Measurements from ENCODE around the gene MDN1.

Gene MDN1

DNA sequence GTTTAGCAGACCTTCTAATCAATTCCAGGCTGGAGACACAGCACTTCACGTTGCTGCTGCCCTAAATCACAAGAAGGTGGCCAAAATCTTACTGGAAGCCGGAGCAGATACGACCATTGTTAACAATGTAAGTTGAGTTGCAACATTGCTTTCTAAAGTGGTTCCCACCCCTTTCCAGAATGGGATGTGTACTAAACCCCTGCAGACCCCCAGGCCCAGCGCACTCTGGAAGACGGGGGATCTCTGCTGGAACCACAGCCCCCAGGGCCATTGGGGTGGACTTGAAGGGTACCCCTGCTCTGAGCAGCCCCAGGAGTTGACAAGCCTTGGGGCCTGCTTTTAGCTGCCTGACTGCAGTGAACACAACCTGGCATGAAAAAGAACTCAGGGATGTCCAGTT, 203.1 kb downstream of the MDN1 start:
- no peaks in the 10 kb centered on the region for H3K27me3 Mint-ChIP-seq (ENCODE audit: low read depth)
- no peaks in the 10 kb centered on the region for H3K9me3 Mint-ChIP-seq
- no peak overlapping the region for H3K4me3 Mint-ChIP-seq
- no peaks in the 10 kb centered on the region for H3K36me3 Mint-ChIP-seq (ENCODE audit: low read depth)
- H3K27ac Mint-ChIP-seq = no peak overlapping the region
- H3K4me1 Mint-ChIP-seq (ENCODE audit: low read depth) = peaks cover 6% of the 10 kb centered on the region

DNA sequence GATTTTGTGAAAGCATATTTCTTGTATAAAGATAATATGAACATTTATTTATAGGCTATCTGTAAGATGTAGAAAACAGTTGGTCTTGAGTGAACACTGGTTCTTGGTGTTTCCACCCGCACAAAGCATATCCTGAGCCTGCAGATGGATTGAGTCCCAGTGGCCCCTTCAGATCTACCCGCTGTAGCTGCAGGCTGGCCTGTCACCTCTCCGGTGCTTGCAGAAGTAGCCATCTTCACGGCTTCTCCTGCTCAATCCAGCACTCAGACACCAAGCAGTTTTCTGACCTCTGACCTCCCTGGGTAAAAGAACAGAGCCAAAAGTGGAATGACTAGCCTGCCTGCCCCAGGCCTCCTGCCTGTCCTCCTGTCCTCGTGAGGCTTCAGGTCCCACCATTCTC, 203.7 kb downstream of the MDN1 start:
- H3K4me3 Mint-ChIP-seq = no peak overlapping the region
- H3K4me1 Mint-ChIP-seq (ENCODE audit: low read depth) = peaks cover 6% of the 10 kb centered on the region
- H3K27ac Mint-ChIP-seq = no peak overlapping the region
- no peaks in the 10 kb centered on the region for H3K36me3 Mint-ChIP-seq (ENCODE audit: low read depth)
- no peaks in the 10 kb centered on the region for H3K27me3 Mint-ChIP-seq (ENCODE audit: low read depth)
- no peaks in the 10 kb centered on the region for H3K9me3 Mint-ChIP-seq

DNA sequence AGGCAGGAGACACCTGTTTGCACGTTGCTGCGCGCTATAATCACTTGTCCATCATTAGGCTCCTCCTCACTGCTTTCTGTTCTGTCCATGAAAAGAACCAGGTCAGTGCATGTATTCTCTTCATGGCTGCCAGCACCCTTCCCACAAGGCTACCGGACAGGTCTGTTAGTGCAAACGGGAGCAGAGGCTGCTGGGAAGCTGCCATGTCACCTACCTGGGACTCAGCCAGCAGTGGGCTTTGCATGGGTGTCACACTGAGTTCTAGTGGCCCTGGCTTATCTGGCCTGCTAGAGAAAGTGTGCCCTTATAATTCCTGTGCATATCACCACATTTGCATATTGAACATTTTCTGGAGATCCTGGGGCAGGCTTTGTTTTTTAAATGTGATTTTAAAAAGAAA, 205.8 kb downstream of the MDN1 start:
- Mint-ChIP-seq H3K9me3 (no peaks in the 10 kb centered on the region), H3K4me1 (ENCODE audit: low read depth) (peaks cover 11% of the 10 kb centered on the region), H3K27me3 (ENCODE audit: low read depth) (no peaks in the 10 kb centered on the region), H3K27ac (no peak overlapping the region), H3K36me3 (ENCODE audit: low read depth) (no peaks in the 10 kb centered on the region), H3K4me3 (no peak overlapping the region)

DNA sequence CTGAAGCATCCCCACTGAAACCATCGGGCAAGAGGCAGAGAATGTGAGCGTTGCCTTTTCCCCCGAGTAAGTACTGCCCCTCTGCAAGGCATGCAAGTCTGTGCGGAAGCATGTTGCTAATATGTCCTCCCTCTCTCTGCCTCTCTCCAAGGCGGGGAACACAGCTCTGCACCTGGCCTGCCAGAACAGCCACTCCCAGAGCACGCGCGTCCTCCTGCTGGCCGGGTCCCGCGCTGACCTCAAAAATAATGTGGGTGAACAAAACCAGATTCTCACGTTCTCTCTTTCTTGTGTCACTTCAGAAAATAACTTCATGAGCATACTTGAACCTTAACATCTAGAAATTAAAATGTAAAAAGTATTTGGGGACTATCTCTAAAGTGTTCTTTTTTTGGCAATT, 207.5 kb downstream of the MDN1 start:
- Mint-ChIP-seq H3K4me3 (no peak overlapping the region), H3K27ac (no peak overlapping the region), H3K27me3 (ENCODE audit: low read depth) (no peaks in the 10 kb centered on the region), H3K4me1 (ENCODE audit: low read depth) (peaks cover 11% of the 10 kb centered on the region), H3K36me3 (ENCODE audit: low read depth) (no peaks in the 10 kb centered on the region), H3K9me3 (no peaks in the 10 kb centered on the region)

DNA sequence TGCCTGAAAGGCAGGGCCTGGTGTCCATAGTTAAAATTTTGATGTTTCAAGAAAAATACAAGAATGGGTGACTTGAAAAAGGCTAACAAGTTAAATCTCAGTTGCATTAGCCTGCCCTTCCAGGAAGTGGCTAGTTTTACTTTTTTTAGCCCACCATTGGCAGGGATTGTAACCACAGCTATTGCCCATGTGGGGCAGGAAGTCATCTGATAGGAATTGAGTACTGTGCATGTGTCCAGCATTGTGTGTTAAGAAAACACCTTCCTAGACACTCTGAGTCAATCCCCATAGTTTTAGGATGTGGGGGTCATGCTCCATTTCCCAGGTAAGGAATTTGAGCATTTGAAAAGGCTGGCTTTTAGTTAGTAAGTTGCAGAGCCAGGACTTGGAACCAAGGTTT, 207.9 kb downstream of the MDN1 start:
- H3K27me3 Mint-ChIP-seq (ENCODE audit: low read depth) = no peaks in the 10 kb centered on the region
- H3K4me3 Mint-ChIP-seq = no peak overlapping the region
- no peak overlapping the region for H3K27ac Mint-ChIP-seq
- no peaks in the 10 kb centered on the region for H3K36me3 Mint-ChIP-seq (ENCODE audit: low read depth)
- H3K9me3 Mint-ChIP-seq = no peaks in the 10 kb centered on the region
- H3K4me1 Mint-ChIP-seq (ENCODE audit: low read depth) = peaks cover 11% of the 10 kb centered on the region

DNA sequence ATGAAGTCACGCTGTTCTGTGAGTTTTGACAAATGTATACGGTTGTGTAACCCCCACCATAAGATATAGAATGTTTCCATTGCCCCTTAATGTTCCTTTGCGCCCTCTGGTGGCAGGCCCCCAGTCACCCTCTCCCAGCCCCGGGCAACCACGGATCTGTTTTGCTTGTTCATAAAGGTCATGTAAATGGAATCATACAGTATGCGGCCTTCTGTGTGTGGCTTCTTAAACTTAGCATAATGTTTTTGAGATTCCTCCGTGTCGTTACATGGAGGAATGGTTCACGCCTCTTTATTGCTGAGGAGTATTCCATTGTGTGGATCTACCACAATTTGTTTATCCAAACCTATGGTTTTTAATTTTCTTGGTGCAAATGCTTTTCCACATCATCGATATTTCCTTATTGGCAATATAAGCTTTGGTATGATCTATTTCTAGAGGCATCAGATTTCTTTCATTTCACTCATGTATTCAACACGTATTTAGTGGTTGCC, 209.4 kb downstream of the MDN1 start:
- Mint-ChIP-seq H3K9me3 (no peaks in the 10 kb centered on the region), H3K27me3 (ENCODE audit: low read depth) (no peaks in the 10 kb centered on the region), H3K4me1 (ENCODE audit: low read depth) (peaks cover 11% of the 10 kb centered on the region), H3K4me3 (no peak overlapping the region), H3K36me3 (ENCODE audit: low read depth) (no peaks in the 10 kb centered on the region), H3K27ac (no peak overlapping the region)

DNA sequence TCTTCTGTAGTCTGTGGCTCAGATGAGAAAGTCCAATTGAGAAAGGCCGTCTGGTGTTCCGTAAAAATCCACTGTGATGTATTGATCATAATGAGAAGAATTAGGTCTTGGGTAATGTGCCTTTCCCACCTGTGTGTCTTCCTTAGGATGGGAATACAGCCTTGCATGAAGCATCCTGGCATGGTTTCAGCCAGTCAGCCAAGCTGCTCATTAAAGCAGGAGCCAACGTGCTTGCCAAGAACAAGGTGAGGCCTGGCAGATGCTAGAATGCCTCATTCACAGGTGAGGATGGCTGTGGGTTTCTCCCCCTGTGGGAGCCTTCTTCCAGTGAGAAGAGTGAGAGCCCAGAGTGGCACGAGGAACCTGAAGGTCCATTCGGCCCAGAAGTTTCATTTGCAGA, 213.7 kb downstream of the MDN1 start:
- Mint-ChIP-seq H3K27ac (no peak overlapping the region), H3K27me3 (ENCODE audit: low read depth) (peaks cover 4% of the 10 kb centered on the region), H3K9me3 (no peaks in the 10 kb centered on the region), H3K4me3 (no peak overlapping the region), H3K36me3 (ENCODE audit: low read depth) (no peaks in the 10 kb centered on the region), H3K4me1 (ENCODE audit: low read depth) (peaks cover 4% of the 10 kb centered on the region)

DNA sequence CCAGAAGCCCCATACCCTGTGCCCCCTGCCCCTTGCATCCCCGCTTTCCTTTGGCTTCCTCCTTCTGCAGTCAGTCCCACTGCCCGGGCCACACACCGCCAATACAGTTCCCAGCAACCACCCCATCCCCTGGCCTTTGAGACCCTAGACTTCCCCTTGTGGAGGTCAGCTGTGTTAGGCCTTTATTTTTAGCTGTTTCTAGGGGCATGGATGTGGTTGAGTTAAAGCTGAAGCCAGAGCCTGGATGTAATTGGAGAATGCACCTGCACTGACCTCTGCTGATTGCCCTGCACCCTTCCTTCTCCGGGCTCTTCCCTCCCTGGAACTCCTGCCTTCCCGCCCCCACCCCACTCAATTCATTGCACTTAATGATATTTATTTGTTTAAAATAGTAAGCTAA, 214.9 kb downstream of the MDN1 start:
- Mint-ChIP-seq H3K27ac (no peak overlapping the region), H3K9me3 (no peaks in the 10 kb centered on the region), H3K27me3 (ENCODE audit: low read depth) (peaks cover 4% of the 10 kb centered on the region), H3K36me3 (ENCODE audit: low read depth) (no peaks in the 10 kb centered on the region), H3K4me3 (no peak overlapping the region), H3K4me1 (ENCODE audit: low read depth) (no peaks in the 10 kb centered on the region)

DNA sequence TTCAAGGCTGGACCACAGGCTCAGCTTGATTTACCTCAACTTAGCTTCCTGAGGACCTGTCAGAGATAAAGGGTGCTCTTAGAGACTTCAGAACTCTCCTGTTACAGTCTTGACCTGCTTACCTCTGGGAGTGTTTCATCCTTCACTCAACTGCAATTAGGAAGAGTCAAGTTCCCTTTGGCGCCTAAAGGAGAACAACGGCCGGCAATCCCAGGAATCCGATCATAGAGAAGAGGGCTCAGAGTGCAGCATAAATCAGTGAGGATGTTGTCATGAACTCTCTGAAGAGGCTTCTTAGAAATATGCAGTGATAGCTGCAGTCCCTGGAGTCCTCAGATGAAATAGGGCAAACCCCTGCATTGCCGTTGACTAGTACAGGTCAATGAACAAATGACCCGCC, 217.4 kb downstream of the MDN1 start:
- H3K4me3 Mint-ChIP-seq = no peak overlapping the region
- H3K27me3 Mint-ChIP-seq (ENCODE audit: low read depth) = peaks cover 4% of the 10 kb centered on the region
- peaks cover 6% of the 10 kb centered on the region for H3K9me3 Mint-ChIP-seq
- no peak overlapping the region for H3K27ac Mint-ChIP-seq
- peaks cover 9% of the 10 kb centered on the region for H3K36me3 Mint-ChIP-seq (ENCODE audit: low read depth)
- peaks cover 18% of the 10 kb centered on the region for H3K4me1 Mint-ChIP-seq (ENCODE audit: low read depth)

DNA sequence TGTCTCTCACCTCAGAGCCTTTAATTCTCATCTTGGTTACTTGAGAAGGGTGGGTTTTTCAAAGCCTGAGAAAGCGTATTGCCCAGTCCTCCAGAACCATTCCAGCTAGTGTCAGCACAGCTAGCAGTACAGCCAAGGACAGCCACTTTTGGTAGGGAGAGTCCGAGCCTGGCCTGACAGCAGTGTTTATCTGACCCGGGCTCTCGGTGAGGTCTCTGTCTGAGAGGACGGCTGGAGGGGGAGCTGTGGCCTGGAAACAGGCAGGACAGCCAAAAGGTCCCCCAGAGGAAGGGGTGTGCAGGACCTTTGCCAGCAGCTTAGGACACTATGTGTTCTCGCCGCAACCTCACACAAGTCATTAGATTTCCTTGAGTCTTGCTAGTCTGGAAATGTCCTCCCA, 219.9 kb downstream of the MDN1 start:
- Mint-ChIP-seq H3K9me3 (peaks cover 21% of the 10 kb centered on the region), H3K27me3 (ENCODE audit: low read depth) (peaks cover 4% of the 10 kb centered on the region), H3K4me3 (no peak overlapping the region), H3K27ac (no peak overlapping the region), H3K36me3 (ENCODE audit: low read depth) (peaks cover 22% of the 10 kb centered on the region), H3K4me1 (ENCODE audit: low read depth) (peaks cover 37% of the 10 kb centered on the region)

DNA sequence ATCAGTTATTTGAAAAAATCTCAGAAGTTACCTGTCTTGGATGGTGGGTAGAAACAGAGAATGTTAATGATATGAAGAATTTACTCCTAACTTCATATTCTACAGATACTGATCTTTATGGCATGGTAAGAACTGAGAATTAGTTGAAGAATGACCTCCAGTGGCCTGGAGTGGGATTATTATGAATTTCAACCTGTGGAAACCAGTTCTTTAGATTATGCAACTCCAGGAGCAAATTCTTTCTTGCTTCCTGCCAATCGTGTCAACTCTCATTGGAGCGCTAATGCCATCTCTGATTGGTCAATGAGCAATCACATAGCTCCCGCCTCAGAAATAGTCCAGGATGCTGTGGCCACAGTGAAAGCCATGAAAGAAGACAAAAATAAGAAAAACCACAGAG, 221.6 kb downstream of the MDN1 start:
- H3K4me3 Mint-ChIP-seq = peak overlapping the region; percentile 77
- H3K27ac Mint-ChIP-seq = peak overlapping the region; percentile 97
- peaks cover 4% of the 10 kb centered on the region for H3K27me3 Mint-ChIP-seq (ENCODE audit: low read depth)
- H3K36me3 Mint-ChIP-seq (ENCODE audit: low read depth) = peaks cover 23% of the 10 kb centered on the region
- H3K9me3 Mint-ChIP-seq = peaks cover 21% of the 10 kb centered on the region
- H3K4me1 Mint-ChIP-seq (ENCODE audit: low read depth) = peaks cover 37% of the 10 kb centered on the region

DNA sequence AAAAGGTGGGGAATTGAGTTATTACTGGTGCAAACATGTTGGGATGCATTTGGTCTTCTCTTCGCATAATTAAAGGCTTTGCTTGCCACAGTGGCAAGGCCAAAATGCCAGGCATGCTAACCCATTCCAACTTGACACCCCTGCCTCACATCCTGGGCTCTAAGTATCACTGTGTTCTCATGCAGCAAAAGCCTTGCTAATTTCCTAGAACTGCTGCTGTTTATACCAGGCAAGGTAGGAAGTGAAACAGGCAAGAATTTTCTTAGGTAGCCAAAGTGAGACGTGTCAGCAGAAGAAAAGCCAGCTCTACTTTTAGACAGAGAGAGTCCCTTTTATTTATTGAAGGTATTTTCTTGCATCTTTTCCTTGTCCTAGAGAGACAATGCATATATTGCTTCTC, 222.2 kb downstream of the MDN1 start:
- peaks cover 21% of the 10 kb centered on the region for H3K9me3 Mint-ChIP-seq
- peaks cover 23% of the 10 kb centered on the region for H3K36me3 Mint-ChIP-seq (ENCODE audit: low read depth)
- no peak overlapping the region for H3K4me3 Mint-ChIP-seq
- H3K27me3 Mint-ChIP-seq (ENCODE audit: low read depth) = peaks cover 4% of the 10 kb centered on the region
- peak overlapping the region; percentile 97 for H3K27ac Mint-ChIP-seq
- H3K4me1 Mint-ChIP-seq (ENCODE audit: low read depth) = peaks cover 37% of the 10 kb centered on the region

DNA sequence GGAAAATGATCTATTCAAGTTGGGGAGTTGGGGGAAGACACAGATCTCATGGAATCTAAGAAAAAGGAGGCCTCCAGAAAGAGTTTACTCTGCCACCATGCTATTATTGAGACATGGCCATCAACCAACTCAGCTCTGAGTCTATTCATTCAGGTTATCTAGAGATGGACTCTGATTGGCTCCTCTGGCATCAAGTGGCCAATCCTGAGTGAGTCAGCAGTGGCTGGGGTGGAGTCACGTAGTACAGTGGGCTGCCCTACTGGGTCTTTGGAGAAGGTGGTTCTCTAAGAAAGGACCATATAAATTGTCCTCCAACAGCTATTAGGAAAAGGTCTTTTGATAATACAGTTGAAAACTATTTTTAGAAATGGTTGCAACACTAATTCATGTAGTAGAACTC, 223.1 kb downstream of the MDN1 start:
- H3K36me3 Mint-ChIP-seq (ENCODE audit: low read depth) = peaks cover 23% of the 10 kb centered on the region
- peak overlapping the region; percentile 97 for H3K27ac Mint-ChIP-seq
- H3K27me3 Mint-ChIP-seq (ENCODE audit: low read depth) = peaks cover under 1% of the 10 kb centered on the region

DNA sequence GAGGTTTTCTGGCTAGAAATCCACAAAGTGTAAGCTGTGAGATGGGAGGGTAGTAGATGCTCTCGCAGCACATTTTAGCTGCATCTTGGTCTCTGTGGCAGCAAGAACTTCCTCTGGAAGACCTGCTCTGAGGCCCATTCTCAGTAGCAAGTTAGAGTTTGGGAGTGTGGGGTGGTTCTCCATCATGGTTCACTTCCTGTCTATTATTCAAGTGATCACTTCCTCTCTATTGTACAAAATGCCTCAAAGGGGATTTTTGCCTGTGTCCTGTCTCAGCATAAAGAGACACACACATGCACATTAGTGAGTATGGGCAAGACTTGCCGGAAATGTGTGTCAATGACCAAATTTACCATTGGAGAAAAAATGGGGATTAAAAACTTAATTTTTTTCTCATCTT, 223.5 kb downstream of the MDN1 start:
- Mint-ChIP-seq H3K27ac (peak overlapping the region; percentile 97), H3K4me3 (peak overlapping the region; percentile 67), H3K9me3 (peaks cover 21% of the 10 kb centered on the region), H3K27me3 (ENCODE audit: low read depth) (no peaks in the 10 kb centered on the region), H3K4me1 (ENCODE audit: low read depth) (peaks cover 37% of the 10 kb centered on the region), H3K36me3 (ENCODE audit: low read depth) (peaks cover 23% of the 10 kb centered on the region)

More for the DNA sequence above, 223.1 kb downstream of the MDN1 start:
- peaks cover 37% of the 10 kb centered on the region for H3K4me1 Mint-ChIP-seq (ENCODE audit: low read depth)
- peak overlapping the region; percentile 67 for H3K4me3 Mint-ChIP-seq
- peaks cover 21% of the 10 kb centered on the region for H3K9me3 Mint-ChIP-seq
